NCI-H345 treated with DMSO at 0.1 percent for 48 hours (cell line): ENCODE results near the gene GSAP.
"Not testable (repeated sequence)": the region's sequence is repeated elsewhere in the genome, so short reads cannot be mapped to it uniquely, and the experiment has no call there.

Experiments
- DNase-seq: peaks from one replicate; lab custom pipeline; 2025; ENCODE audit not compliant: unreplicated experiment; lab: John Stamatoyannopoulos, UW

Gene GSAP, protein sequence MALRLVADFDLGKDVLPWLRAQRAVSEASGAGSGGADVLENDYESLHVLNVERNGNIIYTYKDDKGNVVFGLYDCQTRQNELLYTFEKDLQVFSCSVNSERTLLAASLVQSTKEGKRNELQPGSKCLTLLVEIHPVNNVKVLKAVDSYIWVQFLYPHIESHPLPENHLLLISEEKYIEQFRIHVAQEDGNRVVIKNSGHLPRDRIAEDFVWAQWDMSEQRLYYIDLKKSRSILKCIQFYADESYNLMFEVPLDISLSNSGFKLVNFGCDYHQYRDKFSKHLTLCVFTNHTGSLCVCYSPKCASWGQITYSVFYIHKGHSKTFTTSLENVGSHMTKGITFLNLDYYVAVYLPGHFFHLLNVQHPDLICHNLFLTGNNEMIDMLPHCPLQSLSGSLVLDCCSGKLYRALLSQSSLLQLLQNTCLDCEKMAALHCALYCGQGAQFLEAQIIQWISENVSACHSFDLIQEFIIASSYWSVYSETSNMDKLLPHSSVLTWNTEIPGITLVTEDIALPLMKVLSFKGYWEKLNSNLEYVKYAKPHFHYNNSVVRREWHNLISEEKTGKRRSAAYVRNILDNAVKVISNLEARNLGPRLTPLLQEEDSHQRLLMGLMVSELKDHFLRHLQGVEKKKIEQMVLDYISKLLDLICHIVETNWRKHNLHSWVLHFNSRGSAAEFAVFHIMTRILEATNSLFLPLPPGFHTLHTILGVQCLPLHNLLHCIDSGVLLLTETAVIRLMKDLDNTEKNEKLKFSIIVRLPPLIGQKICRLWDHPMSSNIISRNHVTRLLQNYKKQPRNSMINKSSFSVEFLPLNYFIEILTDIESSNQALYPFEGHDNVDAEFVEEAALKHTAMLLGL

DNA sequence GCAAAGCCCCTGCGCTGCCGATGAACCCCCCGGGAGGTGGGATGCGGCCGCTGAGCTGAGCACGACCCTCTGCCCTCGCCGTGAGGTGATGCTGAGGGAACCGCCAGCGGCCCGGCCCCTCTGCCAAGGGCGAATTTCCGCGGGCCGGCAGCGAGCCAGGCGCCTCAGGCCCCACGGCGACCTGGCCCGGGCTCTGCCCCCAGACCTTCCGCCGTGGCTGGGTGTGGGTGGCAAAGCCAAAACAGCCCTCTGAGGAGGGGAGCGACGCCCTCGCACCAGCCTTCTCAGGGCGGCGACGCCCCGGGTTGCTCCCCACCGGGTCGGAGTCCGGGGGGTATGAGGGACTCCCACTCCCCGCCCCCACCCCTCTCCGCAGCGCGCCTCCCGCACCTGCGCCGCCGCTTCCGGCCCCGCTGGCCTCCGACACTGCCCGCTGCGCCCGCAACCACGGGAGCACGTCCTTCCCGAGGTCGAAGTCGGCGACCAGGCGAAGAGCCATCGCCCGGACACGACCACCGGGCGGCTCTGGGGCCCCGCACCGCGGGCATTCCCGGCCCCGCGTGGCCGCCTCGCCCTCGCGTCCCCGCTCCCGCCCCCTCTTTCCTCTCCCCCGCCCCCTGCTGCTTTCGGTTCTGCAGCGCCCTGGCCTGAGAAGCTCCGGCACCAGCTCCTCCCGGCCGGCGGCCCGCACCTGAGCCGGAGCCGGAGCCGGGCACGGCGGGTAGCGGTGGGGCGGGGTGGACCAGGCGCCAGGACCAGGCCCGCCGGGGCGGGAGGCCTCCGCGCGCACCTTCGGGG is at the start of gene GSAP:
Gene GSAP, minus strand, starts transcription at position 527 of the 798 bp plus-strand sequence. Its CDS starts 28 bp downstream, at position 499.
- peak; percentile 7 for DNase-seq

DNA sequence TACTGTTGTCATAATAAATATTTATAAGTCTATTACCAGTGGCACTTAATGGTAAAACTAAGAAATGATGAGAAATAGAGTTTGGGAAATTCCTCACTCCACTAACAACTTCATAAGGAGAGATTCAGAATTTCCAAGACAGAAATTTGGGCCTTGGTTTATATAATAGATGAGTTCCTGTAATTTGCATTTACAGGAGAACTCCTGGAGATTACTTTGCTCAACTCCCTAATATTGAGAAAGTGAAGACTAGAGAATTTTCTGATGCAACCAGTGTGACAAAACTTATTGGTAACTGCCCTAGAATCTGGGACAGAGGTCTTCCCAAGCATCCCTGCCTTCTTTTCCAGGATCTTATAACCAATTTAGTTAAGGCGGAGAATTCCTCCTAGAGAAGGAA is 49.1 kb upstream of the GSAP start:
- no peak for DNase-seq

DNA sequence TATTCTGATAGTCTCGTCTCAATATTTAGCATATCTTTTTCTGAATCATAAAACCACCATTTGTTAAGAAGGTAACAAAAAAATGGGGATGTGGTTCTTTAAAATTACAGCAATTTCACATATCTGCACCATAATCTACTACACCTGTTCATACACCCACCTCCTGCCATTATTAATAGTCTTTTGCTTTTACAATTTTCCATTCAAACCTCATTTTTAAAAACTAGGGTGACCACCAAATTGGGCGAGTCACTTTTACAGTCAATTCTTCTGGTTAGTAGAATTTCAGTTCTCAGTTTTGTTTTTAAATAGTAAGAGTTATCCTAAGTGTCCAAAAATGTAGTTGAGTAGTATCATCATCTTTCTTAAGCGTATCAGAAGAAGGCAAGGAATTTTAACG is 48.4 kb upstream of the GSAP start:
- no peak for DNase-seq

DNA sequence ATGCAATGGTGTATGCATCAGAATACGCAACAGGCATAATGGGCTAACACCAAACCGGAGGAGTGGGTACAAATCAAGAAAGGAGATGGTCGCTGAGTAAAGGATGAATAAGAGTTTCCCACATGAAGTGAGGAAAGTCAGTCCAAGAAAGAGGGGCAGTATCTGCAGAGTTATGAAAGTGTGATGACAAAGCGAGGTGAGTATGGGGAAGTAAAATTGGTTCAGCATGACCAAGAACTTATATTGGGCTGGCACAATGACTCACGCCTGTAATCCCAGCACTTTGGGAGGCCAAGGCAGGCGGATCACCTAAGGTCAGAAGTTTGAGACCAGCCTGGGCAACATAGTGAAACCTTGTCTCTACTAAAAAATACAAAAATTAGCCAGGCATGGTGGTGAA is 47.5 kb upstream of the GSAP start:
- DNase-seq = not testable (repeated sequence)

DNA sequence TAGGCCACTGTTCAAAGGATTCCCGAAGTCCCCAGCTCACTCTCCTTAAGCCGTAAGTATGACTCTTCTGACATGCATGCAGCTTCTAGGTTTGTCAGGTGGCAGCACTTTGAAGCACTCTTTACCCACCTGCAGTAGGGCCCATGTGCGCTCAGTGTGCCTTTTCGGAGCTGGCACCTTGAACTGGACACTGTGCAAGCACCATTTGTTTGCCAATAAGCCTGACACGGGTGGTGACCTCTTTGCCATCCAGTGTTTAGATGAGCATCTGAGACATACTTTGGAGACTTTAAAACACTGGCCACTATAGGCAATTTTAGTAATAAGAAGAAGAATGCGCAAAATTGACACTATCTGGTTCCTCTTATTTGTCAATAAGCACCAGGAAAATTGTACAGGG is 45.7 kb upstream of the GSAP start:
- no peak for DNase-seq

DNA sequence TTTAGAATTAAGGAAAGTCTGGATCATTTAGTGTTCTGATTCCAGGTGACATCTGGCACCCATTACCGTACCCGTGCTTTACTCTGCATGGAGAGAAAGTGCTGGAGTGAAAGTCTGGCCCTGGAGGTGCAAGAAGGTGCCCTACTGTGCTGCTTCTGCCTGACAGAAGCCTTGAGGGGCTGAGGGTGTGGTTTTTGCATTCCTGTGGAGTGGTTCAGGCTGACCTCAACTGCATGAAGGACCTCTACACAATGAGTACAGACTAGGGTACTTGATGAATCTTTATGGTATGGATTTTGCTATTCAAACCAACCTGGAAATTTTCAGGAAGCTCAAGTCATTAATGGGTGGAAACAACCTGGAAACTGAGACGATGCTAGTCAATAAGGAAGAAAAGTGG is 45.1 kb upstream of the GSAP start:
- no peak for DNase-seq

DNA sequence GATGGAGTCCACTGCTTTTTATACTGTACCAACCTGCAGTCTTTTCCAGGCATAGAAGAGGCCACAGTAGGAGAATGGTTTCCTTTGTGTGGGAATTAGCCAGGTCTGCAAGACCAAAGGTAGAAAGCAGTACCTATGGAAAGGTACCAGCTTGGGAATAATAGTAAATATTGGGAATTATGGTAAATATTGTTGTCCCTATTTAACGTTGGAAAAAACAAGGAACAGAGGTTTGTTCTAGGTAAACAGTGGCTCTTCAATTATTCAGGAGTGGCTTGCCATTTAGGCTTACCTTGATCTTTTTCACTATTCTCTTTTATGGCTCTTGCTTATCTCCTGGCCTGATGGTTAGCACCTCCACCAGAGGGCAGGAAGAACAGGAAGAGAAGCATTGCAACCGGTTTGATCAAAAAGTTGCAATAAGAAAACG is 43.9 kb upstream of the GSAP start:
- no peak for DNase-seq

DNA sequence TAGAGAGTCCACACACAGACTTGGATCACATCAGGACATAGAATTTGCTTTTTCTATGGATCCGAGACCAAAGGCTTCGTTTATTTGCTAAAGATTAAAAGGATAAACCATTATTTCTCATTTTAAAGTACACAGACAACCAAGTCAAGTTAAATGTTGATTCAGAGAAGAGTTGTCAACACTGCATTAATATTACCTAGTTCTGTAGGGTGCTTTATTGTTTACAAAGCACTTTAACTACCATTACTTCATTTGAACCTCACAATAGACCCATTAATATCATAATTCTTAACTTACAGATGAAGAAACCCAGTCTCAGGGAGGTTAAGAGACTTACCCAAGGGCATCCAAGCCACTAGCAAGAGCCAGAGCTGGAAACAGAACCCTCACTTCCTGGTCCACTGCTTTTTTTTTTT is 43.2 kb upstream of the GSAP start:
- no peak for DNase-seq

DNA sequence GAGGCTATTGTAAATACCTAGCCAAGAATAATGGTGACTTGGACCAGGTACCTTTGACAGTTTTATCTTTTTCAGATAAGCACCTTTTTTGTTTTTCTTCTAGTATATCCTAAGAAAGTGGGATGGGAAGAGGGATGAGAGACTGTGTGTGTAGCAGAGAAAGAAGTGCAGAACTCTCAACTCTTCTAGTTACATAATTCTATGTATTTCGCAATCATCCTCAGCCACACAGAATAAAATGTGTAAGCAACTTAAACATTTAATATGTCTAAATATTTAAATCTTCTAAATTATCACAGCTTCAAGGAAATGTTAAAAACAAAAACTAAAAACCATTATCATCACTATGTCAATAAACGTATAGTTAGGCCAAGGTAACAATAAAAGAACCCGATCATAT is 42.6 kb upstream of the GSAP start:
- DNase-seq = no peak

DNA sequence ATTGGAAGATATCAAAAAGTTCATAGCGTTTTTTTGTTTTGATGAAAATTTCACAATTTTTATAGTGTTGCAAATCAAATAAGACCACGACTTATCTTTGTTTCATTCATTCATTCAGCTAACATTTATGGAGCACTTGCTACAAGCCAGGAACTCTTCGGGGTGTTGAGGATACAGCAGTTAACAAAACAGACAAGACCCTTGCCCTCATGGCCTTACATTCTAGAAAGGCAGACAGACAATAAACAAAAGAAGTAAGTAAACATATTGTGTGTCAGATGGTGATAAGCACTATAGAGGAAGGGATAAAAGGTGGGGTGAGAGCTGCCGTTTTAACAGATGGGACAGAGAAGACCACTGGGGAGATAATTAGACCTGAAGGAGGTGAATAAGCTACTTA is 41.6 kb upstream of the GSAP start:
- DNase-seq = no peak

DNA sequence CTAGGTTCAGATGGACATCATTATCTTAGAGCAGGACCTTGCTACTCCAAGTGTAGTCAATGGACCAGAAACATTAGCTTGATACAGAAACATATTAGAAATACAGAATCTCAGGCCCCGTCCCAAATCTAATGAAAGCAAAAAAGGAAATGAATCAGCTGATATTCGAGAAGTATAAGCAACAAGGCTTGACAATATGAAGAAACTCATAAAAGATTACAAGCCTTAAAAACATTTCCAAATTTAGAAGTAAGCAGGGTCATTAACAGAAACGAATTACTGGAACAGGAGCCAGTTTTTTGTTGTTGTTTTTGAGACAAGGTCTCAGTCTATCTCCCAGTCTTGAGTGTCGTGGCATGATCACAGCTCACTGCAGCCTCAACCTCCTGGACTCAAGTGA is 40.5 kb upstream of the GSAP start:
- no peak for DNase-seq

DNA sequence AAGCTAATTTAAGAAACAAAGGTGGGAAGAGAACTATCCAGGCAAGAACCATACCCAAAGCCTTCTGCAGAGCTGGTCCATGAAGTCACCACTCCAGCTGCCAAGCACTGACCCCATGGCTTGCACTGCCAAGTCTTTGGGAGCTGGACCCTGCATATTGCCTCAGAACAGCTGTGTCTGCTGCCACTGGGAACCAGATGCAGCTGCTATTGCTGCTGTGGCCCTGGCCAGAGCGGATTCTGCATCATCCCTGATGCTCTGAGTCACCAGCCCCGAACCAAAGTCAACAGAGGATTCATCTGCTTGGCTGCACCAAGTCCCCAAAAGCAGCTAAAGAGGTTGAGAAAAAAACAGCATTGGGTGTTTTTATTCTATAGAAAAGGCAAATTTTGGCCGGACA is 39.2 kb upstream of the GSAP start:
- DNase-seq = no peak

DNA sequence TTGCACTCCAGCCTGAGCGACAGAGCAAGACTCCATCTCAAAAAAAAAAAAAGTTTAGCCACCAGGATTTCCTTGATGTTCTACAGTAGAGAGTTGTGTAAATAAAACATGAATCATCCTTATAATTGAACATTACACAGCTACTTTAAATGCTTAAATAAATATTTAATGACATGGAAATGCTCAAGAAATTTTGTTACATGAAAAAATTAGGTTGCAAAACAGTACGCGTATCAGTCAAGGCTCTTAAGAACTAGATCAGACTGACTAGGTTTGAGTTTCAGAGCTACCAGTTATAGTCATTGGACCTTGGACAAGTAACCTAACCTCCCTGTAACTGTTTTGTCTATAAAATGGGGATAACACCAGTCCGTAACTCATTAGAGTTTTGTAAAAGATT is 38.7 kb upstream of the GSAP start:
- DNase-seq = no peak

DNA sequence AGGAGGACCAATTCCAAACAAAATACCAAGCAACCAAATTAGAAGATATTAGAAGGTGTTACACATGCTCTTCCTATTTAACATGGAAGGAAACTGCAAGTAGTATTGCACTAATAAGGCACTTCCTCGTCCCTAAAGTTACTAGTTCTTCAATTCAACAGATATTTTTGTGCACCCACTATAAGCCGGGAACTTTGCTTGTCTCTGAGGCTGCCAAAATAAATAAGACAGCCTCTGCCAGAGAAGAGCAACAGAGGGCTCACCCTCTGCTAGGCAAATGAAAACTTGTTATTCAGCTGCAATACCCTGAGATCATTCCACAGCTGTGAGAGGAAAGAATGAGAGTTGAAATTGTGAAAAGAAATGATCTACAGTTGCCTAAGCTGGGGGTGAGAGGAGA is 37.4 kb upstream of the GSAP start:
- no peak for DNase-seq

DNA sequence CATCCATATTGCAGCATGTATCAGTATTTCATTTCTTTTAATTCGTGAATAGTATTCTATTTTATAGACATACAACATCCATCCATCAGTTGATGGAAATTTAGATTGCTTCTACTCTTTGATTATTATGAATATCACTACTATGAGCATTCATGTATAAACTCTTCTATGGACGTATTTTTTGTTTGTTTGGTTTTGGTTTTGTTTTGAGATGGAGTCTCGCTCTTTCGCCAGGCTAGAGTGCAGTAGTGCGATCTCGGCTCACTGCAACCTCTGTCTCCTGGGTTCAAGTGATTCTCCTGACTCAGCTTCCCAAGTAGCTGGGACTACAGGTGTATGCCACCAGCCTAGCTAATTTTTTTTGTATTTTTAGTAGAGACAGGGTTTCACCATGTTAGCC is 35.8 kb upstream of the GSAP start:
- not testable (repeated sequence) for DNase-seq

DNA sequence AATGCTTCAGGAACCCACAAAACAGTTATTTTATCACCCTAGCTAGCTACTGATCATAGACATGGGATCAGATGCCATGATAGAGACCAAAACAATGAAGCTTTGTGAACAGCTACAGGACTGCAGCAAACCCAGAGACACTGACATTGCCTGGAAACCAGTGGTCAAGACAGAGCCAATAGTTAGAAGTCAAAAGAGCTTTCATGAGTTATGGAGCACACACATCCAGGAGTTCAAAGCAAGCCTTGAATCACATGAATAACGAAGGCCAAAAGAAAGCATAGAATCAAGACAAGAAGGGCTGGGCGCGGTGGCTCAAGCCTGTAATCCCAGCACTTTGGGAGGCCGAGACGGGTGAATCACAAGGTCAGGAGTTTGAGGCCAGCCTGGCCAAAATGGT is 34.5 kb upstream of the GSAP start:
- no peak for DNase-seq

DNA sequence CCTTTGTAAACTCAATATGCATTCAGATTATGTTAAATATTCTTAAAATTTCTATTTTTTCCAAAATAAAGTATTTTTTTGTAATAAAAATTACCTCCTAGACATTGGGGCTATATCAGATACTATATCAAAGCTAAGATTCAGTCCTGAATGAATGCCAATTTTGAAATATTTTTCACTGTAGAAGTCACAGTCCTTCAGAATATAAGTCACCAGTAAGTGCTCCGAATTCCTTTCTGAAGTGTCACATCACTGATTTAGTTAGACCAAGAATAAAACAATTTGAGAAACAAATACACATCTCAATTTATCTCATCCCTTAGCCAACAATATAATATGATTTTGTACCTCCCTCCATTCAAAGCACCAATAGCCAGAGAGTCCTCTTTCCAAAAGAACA is 33.9 kb upstream of the GSAP start:
- no peak for DNase-seq

DNA sequence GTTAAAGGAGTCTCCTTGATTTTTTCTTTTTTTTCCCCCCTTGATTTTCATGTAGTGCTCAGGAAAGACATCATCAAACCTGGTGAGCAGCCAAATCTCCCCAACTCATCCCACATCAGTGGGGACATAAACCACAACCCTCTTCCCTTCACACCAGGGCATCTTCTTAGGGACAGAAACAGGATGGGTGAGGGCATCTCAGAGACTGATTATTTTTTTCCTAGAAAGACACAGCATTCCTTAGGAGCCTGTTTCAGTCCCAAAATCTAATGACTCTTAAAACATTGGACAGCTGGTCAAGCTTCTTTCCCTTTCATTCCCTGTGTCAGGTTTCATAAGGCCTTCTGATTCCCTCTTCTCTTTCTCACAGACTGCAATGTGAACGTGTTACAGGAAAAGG is 31.5 kb upstream of the GSAP start:
- no peak for DNase-seq

DNA sequence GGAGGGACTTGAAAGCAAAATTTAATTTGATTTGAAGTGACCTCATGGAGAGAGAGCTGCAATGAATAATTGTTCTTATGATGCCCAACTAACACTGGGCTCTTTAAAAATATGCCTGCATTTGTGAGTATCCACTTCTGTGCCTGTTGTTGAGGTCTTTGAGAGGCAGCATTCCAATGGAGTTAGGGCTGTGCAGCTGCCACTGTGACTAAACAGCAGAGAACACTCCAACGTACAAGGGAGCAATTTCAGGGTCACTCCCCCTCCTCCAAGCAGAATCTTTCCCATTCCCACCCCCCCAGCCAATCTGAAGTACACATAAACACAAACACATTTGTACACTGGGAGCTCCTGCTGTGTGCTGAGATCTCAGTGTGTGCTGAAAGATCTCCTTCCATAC is 28.0 kb upstream of the GSAP start:
- no peak for DNase-seq

DNA sequence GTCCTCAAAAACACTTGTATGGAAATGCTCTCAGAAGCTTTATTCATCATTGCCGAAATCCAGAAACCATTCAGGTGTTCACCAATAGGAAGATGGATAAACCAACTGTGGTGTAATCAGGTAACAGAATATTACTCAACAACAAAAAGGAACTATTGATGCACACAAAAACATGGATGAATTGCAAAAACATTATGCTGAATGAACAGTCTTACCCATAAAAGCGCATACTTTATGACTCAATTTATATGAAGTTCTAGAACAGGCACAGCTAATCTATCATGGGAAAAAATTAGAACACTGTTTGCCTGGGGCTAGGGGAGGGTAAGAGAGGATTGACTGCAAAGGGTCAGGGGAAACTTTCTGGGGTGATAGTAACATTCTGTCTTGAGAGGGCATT is 26.9 kb upstream of the GSAP start:
- no peak for DNase-seq

DNA sequence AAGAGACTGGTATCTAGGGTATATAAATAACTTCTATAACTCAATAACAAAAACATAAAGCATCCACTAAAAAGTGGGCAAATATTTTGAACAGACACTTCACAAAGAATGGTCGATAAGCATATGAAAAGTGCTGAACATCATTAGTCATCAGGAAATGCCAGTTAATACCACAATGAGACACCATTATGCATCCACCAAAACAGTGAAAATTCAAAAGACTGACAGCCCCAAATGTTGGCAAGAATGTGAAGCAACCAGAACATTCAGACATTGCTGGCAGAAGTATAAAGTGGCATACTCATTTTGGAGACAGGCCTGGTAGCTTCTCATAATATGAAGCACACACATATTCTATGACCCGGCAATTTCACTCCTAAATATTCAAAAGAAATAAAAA is 26.5 kb upstream of the GSAP start:
- DNase-seq = no peak

DNA sequence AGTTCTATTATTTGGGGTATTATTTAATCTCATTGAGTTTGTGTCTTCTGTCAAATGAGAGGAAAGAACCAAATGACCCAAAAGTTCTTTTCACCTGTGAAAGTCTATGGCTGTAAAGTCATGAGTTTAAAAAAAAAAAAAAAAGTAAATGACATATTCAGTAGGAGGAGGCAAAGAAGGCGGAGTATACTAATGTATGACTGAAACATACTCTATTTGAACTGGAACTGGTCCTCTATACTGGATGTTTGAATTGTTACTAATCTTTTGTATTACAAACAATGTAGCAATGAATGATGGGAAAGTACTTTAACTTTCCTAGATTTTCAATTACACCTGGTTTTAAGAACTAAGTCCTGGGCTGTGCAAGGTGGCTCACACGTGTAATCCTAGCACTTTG is 24.9 kb upstream of the GSAP start:
- DNase-seq = no peak
